GM19467 (cell line): ENCODE results near the gene DHFR2.
"Not testable (repeated sequence)": the region's sequence is repeated elsewhere in the genome, so short reads cannot be mapped to it uniquely, and the experiment has no call there.

Source experiments
- ATAC-seq: cut with Tn5 transposase; IDR thresholded peaks from one replicate; pipeline ENCODE4 v1.9.1; 2021; ENCODE audit warnings: mild to moderate bottlenecking, moderate library complexity; ENCODE audit not compliant: unreplicated experiment

DHFR2 gene

GRCh38 chr3:94062513-94063404 lies at the start of gene DHFR2, which contains the start of gene NSUN3:
DHFR2 (minus strand) TSS chr3:94062916; CDS start chr3:94061511, 1,405 bp downstream.
NSUN3 (plus strand) TSS chr3:94063061; CDS start chr3:94063127, 66 bp downstream.
- peak; percentile 95 for ATAC-seq

GRCh38 chr3:94110854-94111253 lies 48.1 kb upstream of the DHFR2 start:
- no peak for ATAC-seq

GRCh38 chr3:94110232-94110631 lies 47.5 kb upstream of the DHFR2 start:
- ATAC-seq: not testable (repeated sequence)

GRCh38 chr3:94106268-94106667 lies 43.6 kb upstream of the DHFR2 start:
- no peak for ATAC-seq

GRCh38 chr3:94101860-94102259 lies 39.1 kb upstream of the DHFR2 start:
- no peak for ATAC-seq

GRCh38 chr3:94099311-94099710 lies 36.6 kb upstream of the DHFR2 start:
- ATAC-seq: no peak

GRCh38 chr3:94098452-94098851 lies 35.7 kb upstream of the DHFR2 start:
- ATAC-seq: no peak

- ATAC-seq: no peak
Measured at GRCh38 chr3:94095111-94095510, 32.4 kb upstream of the DHFR2 start.

- no peak for ATAC-seq
Measured at GRCh38 chr3:94093151-94093550, 30.4 kb upstream of the DHFR2 start.

GRCh38 chr3:94092086-94092485 lies 29.4 kb upstream of the DHFR2 start:
- no peak for ATAC-seq

GRCh38 chr3:94089126-94089525 lies 26.4 kb upstream of the DHFR2 start:
- no peak for ATAC-seq

GRCh38 chr3:94083261-94083660 lies 20.5 kb upstream of the DHFR2 start:
- ATAC-seq: no peak

- ATAC-seq: no peak
Measured at GRCh38 chr3:94082391-94082937, 19.7 kb upstream of the DHFR2 start.

- ATAC-seq: no peak
Measured at GRCh38 chr3:94081884-94082283, 19.2 kb upstream of the DHFR2 start.

- ATAC-seq: not testable (repeated sequence)
Measured at GRCh38 chr3:94080552-94080951, 17.8 kb upstream of the DHFR2 start.

- no peak for ATAC-seq
Measured at GRCh38 chr3:94076055-94076454, 13.3 kb upstream of the DHFR2 start.

- ATAC-seq: peak; percentile 72
Measured at GRCh38 chr3:94071713-94072284, 9.1 kb upstream of the DHFR2 start.

- peak; percentile 68 for ATAC-seq
Measured at GRCh38 chr3:94070341-94070911, 7.7 kb upstream of the DHFR2 start.

GRCh38 chr3:94069194-94069813 lies 6.6 kb upstream of the DHFR2 start:
- ATAC-seq: no peak

GRCh38 chr3:94066506-94067500 lies 4.1 kb upstream of the DHFR2 start:
- ATAC-seq: no peak
